KMS-11 (cell line): ENCODE results near the gene BANF1.

Source experiments
- H2AFZ ChIP-seq: fragments of 200-600 bp; sonication (generic); 2 replicates; pipeline ENCODE4 v1.6.1; 2016; ENCODE audit warnings: antibody characterized with exemption, mixed run types, low read depth
- H3K27ac ChIP-seq: fragments of 200-600 bp; sonication (generic); 2 replicates; pipeline ENCODE4 v1.6.1; 2016; ENCODE audit warnings: mild to moderate bottlenecking, mixed run types
- H3K27me3 ChIP-seq: fragments of 200-600 bp; sonication (generic); 2 replicates; pipeline ENCODE4 v1.6.1; 2017; ENCODE audit warnings: mild to moderate bottlenecking, low read depth, mixed run types, moderate library complexity; ENCODE audit not compliant: insufficient read depth
- H3K36me3 ChIP-seq: fragments of 200-600 bp; sonication (generic); 2 replicates; pipeline ENCODE4 v1.6.1; 2017; ENCODE audit warnings: mild to moderate bottlenecking, mixed run types; ENCODE audit not compliant: insufficient read depth
- H3K4me1 ChIP-seq: fragments of 200-600 bp; sonication (generic); 2 replicates; pipeline ENCODE4 v1.6.1; 2016; ENCODE audit warnings: mild to moderate bottlenecking, low read depth, mixed run types; ENCODE audit not compliant: poor library complexity, severe bottlenecking
- H3K4me2 ChIP-seq: fragments of 200-600 bp; sonication (generic); 2 replicates; pipeline ENCODE4 v1.7.0; 2016; ENCODE audit warnings: mild to moderate bottlenecking, mixed run types
- H3K4me3 ChIP-seq: fragments of 200-600 bp; sonication (generic); IDR thresholded peaks from 2 replicates; pipeline ENCODE4 v1.6.1; 2017; ENCODE audit warnings: low read depth, low read length, mixed read lengths; ENCODE audit not compliant: insufficient read depth
- H3K79me2 ChIP-seq: fragments of 200-600 bp; sonication (generic); 2 replicates; pipeline ENCODE4 v1.6.1; 2016; ENCODE audit warnings: low read depth, mixed run types; ENCODE audit not compliant: insufficient read depth
- H3K9ac ChIP-seq: fragments of 200-600 bp; sonication (generic); 2 replicates; pipeline ENCODE4 v1.6.1; 2016; ENCODE audit warnings: mild to moderate bottlenecking, mixed run types
- H4K20me1 ChIP-seq: fragments of 200-600 bp; sonication (generic); 2 replicates; pipeline ENCODE4 v1.6.1; 2016; ENCODE audit warnings: mild to moderate bottlenecking, mixed run types; ENCODE audit not compliant: insufficient read depth
- CTCF ChIP-seq: fragments of 200-600 bp; sonication (generic); conservative IDR thresholded peaks from 2 replicates; pipeline ENCODE4 v1.6.1; 2017; ENCODE audit warnings: low read depth, mild to moderate bottlenecking, antibody characterized with exemption, low read length, moderate library complexity, mixed read lengths

The BANF1 gene

GRCh38 chr11:65977621-65978390, 24.5 kb upstream of the BANF1 start:
- Histone ChIP-seq H3K79me2 (no peaks in the 10 kb centered on the region), H3K27ac (no peak overlapping the region), H3K36me3 (no peaks in the 10 kb centered on the region), H2AFZ (no peak overlapping the region), H3K27me3 (no peaks in the 10 kb centered on the region), H3K4me1 (no peaks in the 10 kb centered on the region), H3K4me2 (no peak overlapping the region), H3K9ac (no peak overlapping the region), H4K20me1 (no peaks in the 10 kb centered on the region), H3K4me3 (no peak overlapping the region)
- no peak for TF ChIP-seq CTCF

GRCh38 chr11:65978391-65979238, 23.7 kb upstream of the BANF1 start:
- H3K4me3 ChIP-seq = no peak overlapping the region
- TF ChIP-seq CTCF = no peak
- H3K4me2 ChIP-seq = no peak overlapping the region
- H2AFZ ChIP-seq = no peak overlapping the region
- no peaks in the 10 kb centered on the region for H3K79me2 ChIP-seq
- H3K4me1 ChIP-seq = no peaks in the 10 kb centered on the region
- no peaks in the 10 kb centered on the region for H3K36me3 ChIP-seq
- no peak overlapping the region for H3K9ac ChIP-seq
- no peak overlapping the region for H3K27ac ChIP-seq
- H3K27me3 ChIP-seq = no peaks in the 10 kb centered on the region
- H4K20me1 ChIP-seq = no peaks in the 10 kb centered on the region

- H3K27me3 ChIP-seq = no peaks in the 10 kb centered on the region
- H4K20me1 ChIP-seq = no peaks in the 10 kb centered on the region
Measured at GRCh38 chr11:65979261-65979759, 23.0 kb upstream of the BANF1 start.

More at GRCh38 chr11:65979261-65979759, 23.0 kb upstream of the BANF1 start:
- no peak overlapping the region for H2AFZ ChIP-seq
- H3K27ac ChIP-seq = no peak overlapping the region
- H3K4me1 ChIP-seq = no peaks in the 10 kb centered on the region
- TF ChIP-seq CTCF = no peak
- H3K36me3 ChIP-seq = no peaks in the 10 kb centered on the region
- H3K4me2 ChIP-seq = no peak overlapping the region
- H3K79me2 ChIP-seq = no peaks in the 10 kb centered on the region
- no peak overlapping the region for H3K4me3 ChIP-seq
- no peak overlapping the region for H3K9ac ChIP-seq
